HepG2 (cell line): ENCODE measurements around the gene RAPGEF5. TPM values are rescaled to one million over a fixed set of nuclear protein-coding genes. Genes with fewer than 3 reads are reported as not detected.

Experiments used
- ATAC-seq: fragments of 200-7000 bp; cut with Tn5 transposase; 3 replicates; pipeline ENCODE4 v1.9.1; 2020; ENCODE audit warnings: mild to moderate bottlenecking, moderate library complexity
- BruUV-seq: library from RNA; stranded (reverse); fragments of 400-500 nt; replicated peaks from 2 replicates; lab custom pipeline; 2021; lab: Mats Ljungman, UMichigan
- CTCF ChIA-PET: fragments of 300-600 bp; formaldehyde crosslinking; extraction: SDS; loops from one replicate; lab custom pipeline; 2021; ENCODE audit warnings: low total read pairs, inconsistent platforms, low intra/inter-chr PET ratio; lab: Yijun Ruan, JAX
- POLR2A ChIA-PET: fragments of 350-600 bp; sonication (Branson Sonifier 250); formaldehyde crosslinking; loops from one replicate; lab custom pipeline; 2020; ENCODE audit warnings: antibody characterized with exemption, inconsistent platforms; lab: Yijun Ruan, JAX
- DNase-seq: peaks from one replicate; pipeline ENCODE4 v3.0.0-alpha.2; 2015; ENCODE audit warnings: low spot score
- FAIRE-seq: peaks from 3 replicates; lab custom pipeline; 2011; peaks lifted over from hg19 to GRCh38; lab: Jason Lieb, UNC
- H2AFZ ChIP-seq: one replicate; pipeline ENCODE4 v1.6.1; 2011; ENCODE audit warnings: low read length, inconsistent platforms
- H3K27ac ChIP-seq: fragments of 300-600 bp; 3 replicates; pipeline ENCODE4 v1.8.0; 2011; ENCODE audit warnings: mixed run types, mild to moderate bottlenecking, mixed read lengths, low read length, inconsistent platforms; ENCODE audit not compliant: insufficient read depth; ENCODE audit errors: extremely low read length
- H3K27me3 ChIP-seq, 2 experiments: fragments of 200-600 bp in 1 of 2; 2 replicates in 1 of 2; 3 replicates in 1 of 2; pipeline versions ENCODE4 v1.6.0 to v1.8.0; 2011; ENCODE audit warnings: low read length in 2 of 2, mild to moderate bottlenecking in 2 of 2, moderate library complexity in 2 of 2, inconsistent platforms in 1 of 2; ENCODE audit not compliant: insufficient read depth in 2 of 2, control insufficient read depth in 1 of 2
- H3K36me3 ChIP-seq, 2 experiments: fragments of 200-600 bp in 1 of 2; replicated peaks in 1 of 2; 2 replicates in 1 of 2; 3 replicates in 1 of 2; pipeline versions ENCODE4 v1.5.1 to v1.8.0; 2011; ENCODE audit warnings: low read length in 2 of 2, inconsistent platforms in 1 of 2; ENCODE audit not compliant: insufficient read depth in 2 of 2, control insufficient read depth in 1 of 2
- H3K4me1 ChIP-seq: 2 replicates; pipeline ENCODE4 v1.5.1; 2012; ENCODE audit warnings: low read length, inconsistent platforms; ENCODE audit not compliant: insufficient read depth
- H3K4me2 ChIP-seq: 2 replicates; pipeline ENCODE4 v1.6.0; 2011; ENCODE audit warnings: low read depth, low read length, inconsistent platforms
- H3K4me3 ChIP-seq, 3 experiments: fragments of 200-600 bp in 1 of 3; sonication (generic), shearing (Covaris generic) in 1 of 3; replicated peaks in 1 of 3; 2 replicates each; pipeline ENCODE4 v1.5.1; 2011 to 2016; ENCODE audit warnings: low read length in 3 of 3, inconsistent platforms in 2 of 3, low read depth in 2 of 3, mild to moderate bottlenecking in 2 of 3, control low read depth in 1 of 3, mixed read lengths in 1 of 3; ENCODE audit not compliant: insufficient read depth in 1 of 3
- H3K79me2 ChIP-seq: one replicate; pipeline ENCODE4 v1.6.1; 2011; ENCODE audit warnings: low read length, inconsistent platforms; ENCODE audit not compliant: insufficient read depth
- H3K9ac ChIP-seq: 2 replicates; pipeline ENCODE4 v1.6.0; 2011; ENCODE audit warnings: mild to moderate bottlenecking, low read depth, low read length, inconsistent platforms; ENCODE audit not compliant: insufficient read depth
- H3K9me3 ChIP-seq: 2 replicates; pipeline ENCODE4 v1.5.1; 2012; ENCODE audit warnings: mild to moderate bottlenecking, low read length
- H4K20me1 ChIP-seq: 2 replicates; pipeline ENCODE4 v1.6.0; 2011; ENCODE audit warnings: inconsistent platforms, mild to moderate bottlenecking, low read length, moderate library complexity; ENCODE audit not compliant: insufficient read depth
- ASH2L ChIP-seq: fragments of 300-600, 200-600 bp; sonication (generic); IDR thresholded peaks from 2 replicates; pipeline ENCODE4 v1.7.0; 2017; ENCODE audit warnings: low read depth, mild to moderate bottlenecking, moderate library complexity, mixed read lengths, low read length; ENCODE audit not compliant: insufficient read length
- FOXA3 ChIP-seq: IDR thresholded peaks from 2 replicates; pipeline ENCODE4 v1.6.1; 2016; ENCODE audit warnings: missing genetic modification reagents, missing compliant biosample characterization
- FOXO1 ChIP-seq: sonication (generic); formaldehyde crosslinking; IDR thresholded peaks from 2 replicates; pipeline ENCODE4 v1.4.0; 2020; ENCODE audit warnings: missing genetic modification reagents
- KLF6 ChIP-seq: IDR thresholded peaks from 2 replicates; pipeline ENCODE4 v1.8.0; 2016; ENCODE audit warnings: missing biosample characterization, missing genetic modification reagents
- MAZ ChIP-seq, 2 experiments: sonication (generic) in 1 of 2; formaldehyde crosslinking in 1 of 2; IDR thresholded peaks; 2 replicates each; pipeline versions ENCODE4 v1.5.0 to v1.6.1; 2012 to 2020; ENCODE audit warnings: low read depth in 2 of 2, mild to moderate bottlenecking in 2 of 2, borderline replicate concordance in 1 of 2, improper control_type of control experiment in 1 of 2, low read length in 1 of 2, missing genetic modification reagents in 1 of 2, moderate library complexity in 1 of 2
- MLXIP ChIP-seq: sonication (generic); formaldehyde crosslinking; IDR thresholded peaks from 2 replicates; pipeline ENCODE4 v1.9.0; 2021; ENCODE audit warnings: missing genetic modification reagents, borderline replicate concordance
- NR1H2 ChIP-seq: sonication (generic); formaldehyde crosslinking; IDR thresholded peaks from 2 replicates; pipeline ENCODE4 v1.8.1; 2022; ENCODE audit warnings: low read depth, missing genetic modification reagents, borderline replicate concordance
- SIX1 ChIP-seq: sonication (generic); formaldehyde crosslinking; IDR thresholded peaks from 2 replicates; pipeline ENCODE4 v1.4.0; 2020; ENCODE audit warnings: missing genetic modification reagents, borderline replicate concordance
- ZEB1 ChIP-seq: IDR thresholded peaks from 2 replicates; pipeline ENCODE4 v1.6.1; 2012; ENCODE audit warnings: mild to moderate bottlenecking, low read depth, inconsistent platforms; ENCODE audit not compliant: insufficient replicate concordance
- ZNF326 ChIP-seq: sonication (generic); formaldehyde crosslinking; IDR thresholded peaks from 2 replicates; pipeline ENCODE4 v1.4.0; 2020; ENCODE audit warnings: missing genetic modification reagents, borderline replicate concordance
- ZNF576 ChIP-seq: sonication (generic); formaldehyde crosslinking; IDR thresholded peaks from 2 replicates; pipeline ENCODE4 v1.4.0; 2020; ENCODE audit warnings: mild to moderate bottlenecking, missing genetic modification reagents
- ZNF652 ChIP-seq: IDR thresholded peaks from 2 replicates; pipeline ENCODE4 v1.6.1; 2016; ENCODE audit warnings: low read depth, borderline replicate concordance
- ZXDC ChIP-seq: sonication (generic); formaldehyde crosslinking; IDR thresholded peaks from 2 replicates; pipeline ENCODE4 v1.5.0; 2020; ENCODE audit warnings: mild to moderate bottlenecking, missing genetic modification reagents
- WGBS: methylation state at CpG from one replicate; pipeline ENCODE4 v1.1.6; 2017; ENCODE audit warnings: low lambda C conversion rate; 5-methylcytosine and 5-hydroxymethylcytosine counted together
- in situ Hi-C: cut with HindIII; loops from 2 replicates; pipeline ENCODE4 v1.10.0; 2017; ENCODE audit warnings: low pct_unique_long_range_greater_than_20kb; ENCODE audit not compliant: extremely low pct_ligation_motif_present
- intact Hi-C: fragments of 100-400 bp; cut with micrococcal nuclease; formaldehyde crosslinking; loops from one replicate; pipeline ENCODE4 v1.10.0; 2022; ENCODE audit not compliant: unreplicated experiment
- polyA plus RNA-seq, 8 experiments: library from polyadenylated mRNA; depleted of rRNA in 3 of 8; stranded (reverse) in 7 of 8; unstranded in 1 of 8; fragments of >200 nt; fragmentation: Illumina TruSeq in 4 of 8; extraction: Trizol in 4 of 8; gene quantifications; 2 replicates each; pipeline versions ENCODE4 v1.2.1 to v1.2.3, GENCODE V29; 2011 to 2016; ENCODE audit warnings: low read depth in 4 of 8, missing spikeins in 1 of 8, mixed read lengths in 1 of 8; ENCODE audit not compliant: insufficient read depth in 1 of 8
- total RNA-seq, 5 experiments: library from RNA; depleted of rRNA; stranded (reverse); fragments of >200 nt; fragmentation: Illumina TruSeq; extraction: Trizol; gene quantifications; 2 replicates each; pipeline ENCODE4 v1.2.3, GENCODE V29; 2016; ENCODE audit warnings: low read depth in 1 of 5

RAPGEF5 gene
- total and polyA plus RNA-seq, 2 of the 13 experiments (the other 11 are each of a cell fraction or from before 2014, with no cell fraction given): 17.1 to 23.4 TPM

GRCh38 chr7:22338877-22339276, 18.1 kb downstream of the RAPGEF5 start:
- POLR2A ChIA-PET: no interaction called here
- intact Hi-C loops: no loop called here

GRCh38 chr7:22338411-22338810, 18.5 kb downstream of the RAPGEF5 start:
- WGBS: 62% methylated on average over 2 of the region's 2 CpGs
- in situ Hi-C loops (no loop called here), intact Hi-C loops (no loop called here)
- H4K20me1 ChIP-seq: peaks cover 68% of the 10 kb centered on the region
- H3K27me3 ChIP-seq: no peaks in the 10 kb centered on the region
- H3K27ac ChIP-seq: no peak overlapping the region
- DNase-seq: no peak
- FAIRE-seq: no peak
- no TSS peak for BruUV-seq
- no peak overlapping the region for H3K9ac ChIP-seq
- peaks cover 9 to 21% of the 10 kb centered on the region in 2 experiments; a peak in 3 of 5 replicates for H3K36me3 ChIP-seq
- H3K79me2 ChIP-seq: peaks cover 98% of the 10 kb centered on the region
- H2AFZ ChIP-seq: no peak overlapping the region
- peaks cover 93% of the 10 kb centered on the region for H3K4me1 ChIP-seq
- H3K4me3 ChIP-seq: no peak overlapping the region
- H3K4me2 ChIP-seq: no peak overlapping the region
- POLR2A ChIA-PET: no interaction called here
- no peak for TF ChIP-seq MLXIP (CRISPR knock-in tag)
- TF ChIP-seq ZXDC (CRISPR knock-in tag): no peak
- no peak for TF ChIP-seq MAZ (IDR thresholded peaks at IDR 0.05; ENCODE audit: borderline replicate concordance, low read depth, low read length)
- TF ChIP-seq MAZ (CRISPR knock-in tag; IDR thresholded peaks at IDR 0.05; ENCODE audit: low read depth): no peak
- TF ChIP-seq KLF6 (CRISPR knock-in tag): no peak
- no peak for TF ChIP-seq ZNF326 (CRISPR knock-in tag)
- TF ChIP-seq ZEB1: no peak
- ATAC-seq: no peak
- H3K9me3 ChIP-seq: no peaks in the 10 kb centered on the region
- CTCF ChIA-PET: no interaction called here

More at GRCh38 chr7:22338877-22339276, 18.1 kb downstream of the RAPGEF5 start:
- ATAC-seq (no peak), DNase-seq (no peak), FAIRE-seq (no peak)
- Histone ChIP-seq H3K4me2 (no peak overlapping the region), H3K27me3 (no peaks in the 10 kb centered on the region), H3K9ac (no peak overlapping the region), H3K4me1 (peaks cover 93% of the 10 kb centered on the region), H3K79me2 (peaks cover 98% of the 10 kb centered on the region), H2AFZ (no peak overlapping the region), H3K27ac (no peak overlapping the region), H3K4me3 (no peak overlapping the region), H3K36me3 (peaks cover 9 to 23% of the 10 kb centered on the region in 2 experiments; a peak in 3 of 5 replicates), H3K9me3 (no peaks in the 10 kb centered on the region), H4K20me1 (peaks cover 64% of the 10 kb centered on the region)
- BruUV-seq: no TSS peak
- 94% methylated on average over 7 of the region's 7 CpGs for WGBS
- TF ChIP-seq SIX1 (CRISPR knock-in tag): no peak
- no peak for TF ChIP-seq NR1H2
- TF ChIP-seq ASH2L: no peak
- TF ChIP-seq FOXA3 (CRISPR knock-in tag): no peak
- no peak for TF ChIP-seq FOXO1
- no peak for TF ChIP-seq ZNF652
- no peak for TF ChIP-seq ZNF576 (CRISPR knock-in tag)
- in situ Hi-C loops: no loop called here
- CTCF ChIA-PET: no interaction called here
